Dendritic cell treated with granulocyte-macrophage colony-stimulating factor and Interleukin-4, amounts not matched to agents 40 ng/mL and 50 ng/mL, for 4 days (primary cell): Measurements from ENCODE around the gene ITSN1.

Experiments used
- H3K27ac Mint-ChIP-seq: one replicate; pipeline ENCODE4 v1.8.0; 2022; ENCODE audit warnings: mild to moderate bottlenecking, mixed read lengths
- H3K27me3 Mint-ChIP-seq: one replicate; pipeline ENCODE4 v1.8.0; 2022; ENCODE audit warnings: mild to moderate bottlenecking, mixed read lengths
- H3K36me3 Mint-ChIP-seq: one replicate; pipeline ENCODE4 v1.8.0; 2022; ENCODE audit warnings: low read depth, mixed read lengths
- H3K4me1 Mint-ChIP-seq: one replicate; pipeline ENCODE4 v1.8.0; 2022; ENCODE audit warnings: low read depth, mixed read lengths
- H3K4me3 Mint-ChIP-seq: one replicate; pipeline ENCODE4 v1.8.0; 2022; ENCODE audit warnings: mild to moderate bottlenecking, moderate library complexity, mixed read lengths
- H3K9me3 Mint-ChIP-seq: one replicate; pipeline ENCODE4 v1.8.0; 2022; ENCODE audit warnings: mixed read lengths
- intact Hi-C: fragments of 100-400 bp; cut with micrococcal nuclease; formaldehyde crosslinking; loops from one replicate; pipeline ENCODE4 v1.15.0; 2022

Gene ITSN1

DNA sequence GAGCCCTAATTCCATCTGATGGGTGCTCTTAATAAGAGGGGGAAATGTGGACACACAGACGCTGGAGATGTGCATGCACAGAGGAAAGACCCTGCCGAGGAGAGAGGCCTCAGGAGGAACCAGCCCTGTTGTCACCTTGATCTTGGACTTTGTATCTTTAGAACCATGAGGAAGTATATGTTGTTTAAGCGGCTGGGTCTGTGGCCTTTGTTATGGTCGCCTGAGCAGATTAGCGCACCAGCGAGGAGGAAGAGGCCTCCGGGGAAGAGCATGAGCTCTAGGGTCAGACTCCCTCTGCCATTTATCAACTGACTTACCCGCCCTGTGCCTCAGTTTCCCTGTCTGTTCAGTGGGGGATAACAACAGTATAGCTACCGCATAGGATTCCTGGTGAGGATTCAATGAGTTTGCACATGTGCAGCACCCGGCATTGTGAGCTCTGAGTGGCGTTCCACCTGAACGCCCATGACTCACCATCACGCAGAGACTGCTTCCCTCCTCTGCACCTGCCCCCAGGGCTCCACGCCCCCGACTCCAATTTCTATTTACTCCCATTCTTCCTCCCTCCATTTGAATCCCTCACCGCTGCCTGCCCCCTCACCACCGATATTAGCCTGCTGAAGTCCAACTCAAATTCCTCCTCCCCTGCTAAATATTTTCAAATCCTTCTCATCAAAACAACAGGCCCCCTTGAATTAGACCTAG is 206.1 kb downstream of the ITSN1 start:
- Mint-ChIP-seq H3K36me3 (peaks cover 12% of the 10 kb centered on the region), H3K9me3 (no peaks in the 10 kb centered on the region), H3K4me3 (no peak overlapping the region), H3K4me1 (peaks cover 17% of the 10 kb centered on the region), H3K27ac (no peak overlapping the region), H3K27me3 (no peaks in the 10 kb centered on the region)
- intact Hi-C loops: no loop called here

DNA sequence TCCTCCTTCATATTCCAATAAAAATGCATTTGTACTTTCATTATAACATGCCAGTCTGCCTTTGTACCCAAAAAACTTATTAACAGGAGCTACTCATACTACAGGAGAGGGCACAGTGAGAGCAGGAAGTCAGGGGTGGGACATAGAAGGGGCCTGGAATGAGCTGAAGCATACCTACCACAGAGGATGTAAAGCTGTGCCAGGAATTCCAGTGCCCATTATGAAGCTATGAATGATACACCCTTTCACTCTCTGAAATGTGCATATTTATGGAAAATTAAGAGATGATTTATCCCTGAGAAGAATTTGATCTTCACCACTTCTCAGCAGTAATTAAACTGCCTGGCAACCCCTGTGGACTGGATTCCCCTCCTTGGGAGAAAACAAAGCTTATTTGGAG is 207.5 kb downstream of the ITSN1 start:
- intact Hi-C loops: no loop called here
- Mint-ChIP-seq H3K36me3 (peaks cover under 1% of the 10 kb centered on the region), H3K27me3 (no peaks in the 10 kb centered on the region), H3K4me1 (peaks cover 9% of the 10 kb centered on the region), H3K27ac (no peak overlapping the region), H3K9me3 (no peaks in the 10 kb centered on the region), H3K4me3 (no peak overlapping the region)

GRCh38 chr21:33850401-33850800 is 208.1 kb downstream of the ITSN1 start:
- Mint-ChIP-seq H3K27me3 (no peaks in the 10 kb centered on the region), H3K27ac (no peak overlapping the region), H3K9me3 (no peaks in the 10 kb centered on the region), H3K4me3 (no peak overlapping the region), H3K4me1 (peaks cover 9% of the 10 kb centered on the region), H3K36me3 (no peaks in the 10 kb centered on the region)
- intact Hi-C loops: no loop called here

DNA sequence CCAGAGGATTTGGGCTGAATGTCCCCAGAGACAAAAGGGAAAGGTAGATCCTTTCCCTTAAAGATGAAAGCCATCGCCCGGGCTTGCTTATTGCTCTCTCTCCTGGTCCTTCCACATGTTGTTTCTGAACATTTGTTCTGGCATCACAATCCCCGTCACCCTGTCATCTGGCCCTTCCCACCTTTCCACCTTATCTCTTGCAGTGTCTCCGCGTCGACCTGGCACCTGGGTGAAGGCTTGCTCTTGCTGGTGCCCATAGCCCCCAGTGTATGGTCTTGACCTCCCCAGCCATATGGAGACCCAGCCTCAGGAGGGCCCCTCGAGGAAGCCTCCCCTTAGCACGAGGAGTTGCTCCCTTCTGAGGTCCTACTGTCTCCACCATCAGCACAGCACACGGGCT is 208.7 kb downstream of the ITSN1 start:
- Mint-ChIP-seq H3K9me3 (no peaks in the 10 kb centered on the region), H3K36me3 (no peaks in the 10 kb centered on the region), H3K4me1 (peaks cover 8% of the 10 kb centered on the region), H3K27ac (no peak overlapping the region), H3K4me3 (no peak overlapping the region), H3K27me3 (no peaks in the 10 kb centered on the region)
- intact Hi-C loops: no loop called here

DNA sequence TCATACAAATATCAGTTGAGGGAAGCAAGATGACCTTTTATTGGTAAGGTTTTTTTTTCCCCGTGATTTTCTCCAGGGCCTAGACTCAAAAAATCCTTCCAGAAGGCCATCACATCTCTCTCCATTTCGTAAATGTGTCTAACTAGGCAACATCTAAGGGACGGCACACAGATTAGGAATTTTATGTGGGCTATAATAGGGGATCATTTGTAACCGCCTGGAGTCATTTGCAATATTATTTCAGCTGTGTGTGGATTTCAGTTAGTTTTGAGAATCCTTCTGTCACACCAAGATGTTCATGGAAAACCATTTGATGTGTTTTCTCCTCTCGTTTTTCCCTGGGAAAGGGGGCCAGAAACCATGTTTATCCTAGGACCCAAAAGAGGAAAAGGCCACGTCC is 210.2 kb downstream of the ITSN1 start:
- Mint-ChIP-seq H3K36me3 (no peaks in the 10 kb centered on the region), H3K4me1 (no peaks in the 10 kb centered on the region), H3K4me3 (no peak overlapping the region)

DNA sequence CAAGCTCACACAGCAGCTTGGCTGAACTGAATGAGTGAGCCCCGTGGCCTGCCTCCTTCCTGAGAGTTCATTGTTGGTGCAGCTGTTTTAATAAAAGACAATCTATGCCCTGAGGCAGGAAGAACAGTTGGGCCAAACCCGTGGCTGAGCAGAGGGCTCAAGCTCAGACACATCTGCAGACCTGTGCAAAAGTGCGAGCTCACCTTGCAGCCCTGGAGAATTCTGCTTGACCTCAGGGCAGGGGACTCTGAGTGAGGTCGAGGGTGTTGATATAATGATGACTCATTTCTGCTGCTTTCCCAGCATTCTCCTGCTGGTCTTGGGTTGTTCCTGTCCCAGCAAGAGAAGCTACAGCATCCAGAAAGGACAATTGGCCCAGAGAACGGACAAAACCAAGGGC is 212.3 kb downstream of the ITSN1 start:
- Mint-ChIP-seq H3K9me3 (no peaks in the 10 kb centered on the region), H3K4me1 (no peaks in the 10 kb centered on the region), H3K36me3 (no peaks in the 10 kb centered on the region), H3K27ac (no peak overlapping the region), H3K4me3 (no peak overlapping the region), H3K27me3 (no peaks in the 10 kb centered on the region)
- intact Hi-C loops: no loop called here

More for the DNA sequence above, 210.2 kb downstream of the ITSN1 start:
- H3K27me3 Mint-ChIP-seq: no peaks in the 10 kb centered on the region
- intact Hi-C loops: no loop called here
- no peaks in the 10 kb centered on the region for H3K9me3 Mint-ChIP-seq
- no peak overlapping the region for H3K27ac Mint-ChIP-seq

GRCh38 chr21:33855190-33855589 is 212.9 kb downstream of the ITSN1 start:
- no peaks in the 10 kb centered on the region for H3K9me3 Mint-ChIP-seq
- H3K27ac Mint-ChIP-seq: no peak overlapping the region
- H3K36me3 Mint-ChIP-seq: no peaks in the 10 kb centered on the region
- intact Hi-C loops: no loop called here
- H3K27me3 Mint-ChIP-seq: no peaks in the 10 kb centered on the region
- no peaks in the 10 kb centered on the region for H3K4me1 Mint-ChIP-seq
- no peak overlapping the region for H3K4me3 Mint-ChIP-seq

DNA sequence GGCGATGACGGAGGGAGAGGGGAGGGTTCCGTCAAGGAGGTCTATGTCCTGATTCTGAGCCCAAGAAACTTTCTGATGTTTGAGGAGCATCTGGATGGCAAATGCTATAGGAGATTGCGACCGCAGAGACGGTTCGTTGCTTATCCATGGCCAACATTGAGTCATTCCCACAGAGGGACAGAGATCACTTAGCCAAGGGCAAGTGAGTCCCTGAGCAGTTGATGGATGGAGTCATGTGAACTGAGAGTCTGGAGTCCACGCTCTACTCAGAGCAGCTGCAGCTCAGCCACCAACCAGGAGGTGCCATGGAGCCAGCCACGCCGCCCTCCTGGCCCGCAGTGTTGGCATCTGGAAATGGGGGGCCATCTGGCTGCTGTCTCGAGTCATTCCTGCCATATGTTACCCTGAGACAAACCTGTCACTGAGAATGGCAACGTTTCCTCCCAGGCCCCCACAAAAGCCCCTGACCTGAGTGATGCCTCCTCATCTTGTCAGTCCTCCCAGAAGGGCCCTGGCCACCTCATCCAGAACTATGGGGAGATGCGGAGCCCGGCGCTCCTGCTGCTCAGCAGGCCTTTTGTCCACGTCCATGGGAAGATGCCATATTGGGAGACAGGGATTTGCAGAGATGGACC is 214.7 kb downstream of the ITSN1 start:
- H3K36me3 Mint-ChIP-seq: no peaks in the 10 kb centered on the region
- no peak overlapping the region for H3K27ac Mint-ChIP-seq
- no peak overlapping the region for H3K4me3 Mint-ChIP-seq
- H3K9me3 Mint-ChIP-seq: no peaks in the 10 kb centered on the region
- no peaks in the 10 kb centered on the region for H3K27me3 Mint-ChIP-seq
- intact Hi-C loops: no loop called here
- no peaks in the 10 kb centered on the region for H3K4me1 Mint-ChIP-seq

DNA sequence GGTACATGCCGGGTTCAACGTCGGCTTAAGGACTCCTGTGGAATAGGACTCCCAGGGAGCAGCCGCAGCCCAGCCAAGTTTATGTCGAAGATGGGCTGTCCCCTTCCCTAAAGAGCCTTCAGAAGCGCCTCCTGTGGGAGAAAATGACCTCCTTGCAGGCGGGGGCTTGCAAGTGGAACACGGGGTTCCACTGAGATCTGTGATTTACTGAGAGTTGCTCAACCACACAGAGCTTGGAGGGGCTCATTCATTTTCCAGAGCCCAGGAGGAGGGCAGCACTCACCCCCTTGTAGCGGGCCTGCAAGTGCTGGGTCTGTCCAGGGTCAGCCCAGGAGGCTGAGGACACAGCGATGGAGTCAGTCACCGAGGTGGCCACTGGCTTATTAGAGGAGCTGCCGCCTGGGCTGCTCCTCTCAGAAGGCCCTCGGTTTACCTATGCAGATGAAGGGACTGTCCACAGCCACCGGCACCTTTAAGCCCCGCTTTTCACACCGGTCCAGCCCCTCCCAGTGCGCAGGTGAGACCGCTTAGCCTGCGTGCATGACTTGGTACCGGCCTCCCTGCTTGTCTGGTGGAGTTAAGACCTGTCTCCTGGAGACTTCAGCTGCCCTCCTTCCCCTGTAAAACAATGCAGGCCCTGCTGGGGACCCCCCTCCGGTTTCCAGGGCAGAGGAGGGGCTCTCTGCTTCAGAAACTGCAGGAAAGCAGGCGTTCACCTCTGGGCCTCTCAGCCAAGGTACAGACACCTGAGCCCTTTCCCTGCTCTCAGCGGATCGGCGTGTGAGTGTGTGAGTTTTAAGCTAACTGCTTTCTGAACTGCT is 215.8 kb downstream of the ITSN1 start:
- intact Hi-C loops: no loop called here
- Mint-ChIP-seq H3K4me1 (no peaks in the 10 kb centered on the region), H3K27ac (no peak overlapping the region), H3K27me3 (no peaks in the 10 kb centered on the region), H3K4me3 (no peak overlapping the region), H3K36me3 (no peaks in the 10 kb centered on the region), H3K9me3 (no peaks in the 10 kb centered on the region)

DNA sequence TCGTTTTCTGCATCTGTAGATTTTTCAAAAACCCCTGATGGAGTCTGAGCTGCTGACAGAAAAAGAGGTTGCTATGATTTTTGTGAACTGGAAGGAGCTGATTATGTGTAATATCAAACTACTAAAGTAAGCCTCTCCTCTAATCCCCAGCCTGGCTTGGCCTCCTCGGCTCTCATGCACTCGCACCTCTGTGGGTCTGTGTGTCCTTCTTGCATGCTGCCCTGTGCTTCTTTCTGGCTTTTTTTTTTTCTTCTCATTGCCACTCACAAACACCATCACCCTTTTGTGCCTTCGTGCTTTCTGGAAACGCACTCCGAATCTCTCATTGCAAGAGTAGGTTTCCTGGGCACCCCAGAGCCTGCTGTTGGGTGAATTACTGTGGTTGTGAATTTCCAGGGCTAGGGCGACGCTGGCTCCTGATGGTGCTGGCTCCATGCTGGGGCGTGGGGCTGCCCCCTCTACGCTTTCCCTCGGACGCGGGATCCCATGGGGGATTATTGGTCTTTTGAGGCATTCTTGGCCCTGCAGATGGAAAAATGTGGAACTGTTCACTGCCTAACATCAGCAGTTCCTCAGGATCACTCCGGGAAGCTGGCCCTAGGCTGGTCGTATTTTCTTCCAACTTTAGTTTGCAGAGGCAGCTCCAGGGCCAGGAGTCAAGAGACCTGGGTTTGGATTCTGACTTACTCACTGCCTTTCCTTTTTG is 216.5 kb downstream of the ITSN1 start:
- H3K36me3 Mint-ChIP-seq: no peaks in the 10 kb centered on the region
- H3K4me3 Mint-ChIP-seq: no peak overlapping the region
- intact Hi-C loops: no loop called here
- H3K27ac Mint-ChIP-seq: no peak overlapping the region
- H3K27me3 Mint-ChIP-seq: no peaks in the 10 kb centered on the region
- no peaks in the 10 kb centered on the region for H3K9me3 Mint-ChIP-seq
- no peaks in the 10 kb centered on the region for H3K4me1 Mint-ChIP-seq

GRCh38 chr21:33859373-33860102 is 217.2 kb downstream of the ITSN1 start:
- Mint-ChIP-seq H3K27me3 (no peaks in the 10 kb centered on the region), H3K36me3 (no peaks in the 10 kb centered on the region), H3K4me1 (no peaks in the 10 kb centered on the region), H3K9me3 (no peaks in the 10 kb centered on the region), H3K27ac (no peak overlapping the region), H3K4me3 (no peak overlapping the region)
- intact Hi-C loops: no loop called here

DNA sequence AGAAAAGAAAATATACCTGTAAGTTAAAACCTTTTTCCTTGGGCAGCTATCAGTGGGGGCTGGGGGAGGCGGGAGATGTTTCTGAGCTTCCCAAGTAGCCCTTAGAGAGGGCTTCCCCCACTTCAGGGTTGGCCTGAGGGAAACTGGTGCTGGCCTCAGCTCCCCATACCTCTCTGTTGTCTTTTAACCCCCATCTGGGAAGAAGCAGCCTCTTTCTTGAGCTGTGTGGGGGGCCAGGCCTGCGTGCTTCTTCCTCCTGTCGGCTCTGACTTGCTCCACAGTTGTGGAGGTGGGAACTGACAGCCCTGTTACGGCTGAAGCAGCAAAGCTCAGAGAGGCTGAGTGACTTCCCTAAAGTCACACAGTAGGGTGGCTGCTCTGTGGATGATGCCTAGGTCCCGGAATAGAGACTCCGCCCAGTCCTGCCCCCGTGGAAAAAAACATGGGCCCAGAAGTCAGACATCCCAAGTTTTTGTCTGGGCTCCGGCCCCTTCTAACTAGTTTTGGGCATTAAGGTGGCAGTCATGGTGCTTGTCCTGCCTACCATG is 218.1 kb downstream of the ITSN1 start:
- H3K36me3 Mint-ChIP-seq: no peaks in the 10 kb centered on the region
- H3K27me3 Mint-ChIP-seq: no peaks in the 10 kb centered on the region
- no peaks in the 10 kb centered on the region for H3K4me1 Mint-ChIP-seq
- no peak overlapping the region for H3K27ac Mint-ChIP-seq
- H3K9me3 Mint-ChIP-seq: no peaks in the 10 kb centered on the region
- no peak overlapping the region for H3K4me3 Mint-ChIP-seq
- intact Hi-C loops: no loop called here

- no peaks in the 10 kb centered on the region for H3K4me1 Mint-ChIP-seq
- no peaks in the 10 kb centered on the region for H3K9me3 Mint-ChIP-seq
- H3K27me3 Mint-ChIP-seq: no peaks in the 10 kb centered on the region
- intact Hi-C loops: no loop called here
- no peak overlapping the region for H3K4me3 Mint-ChIP-seq
- no peaks in the 10 kb centered on the region for H3K36me3 Mint-ChIP-seq
- no peak overlapping the region for H3K27ac Mint-ChIP-seq
These were observed 218.8 kb downstream of the ITSN1 start for GRCh38 chr21:33861125-33861524.
